ENCODE data around the gene CDH4. TPM values are rescaled to one million over a fixed set of nuclear protein-coding genes. Genes with fewer than 3 reads are reported as not detected.

The CDH4 gene
- total RNA-seq, 1 experiment from 2014 or later, result 5.3 TPM

- TF ChIP-seq ZNF512 (CRISPR knock-in tag; IDR thresholded peaks at IDR 0.05; ENCODE audit: borderline replicate concordance), result no peak
- TF ChIP-seq, protein P1, sequence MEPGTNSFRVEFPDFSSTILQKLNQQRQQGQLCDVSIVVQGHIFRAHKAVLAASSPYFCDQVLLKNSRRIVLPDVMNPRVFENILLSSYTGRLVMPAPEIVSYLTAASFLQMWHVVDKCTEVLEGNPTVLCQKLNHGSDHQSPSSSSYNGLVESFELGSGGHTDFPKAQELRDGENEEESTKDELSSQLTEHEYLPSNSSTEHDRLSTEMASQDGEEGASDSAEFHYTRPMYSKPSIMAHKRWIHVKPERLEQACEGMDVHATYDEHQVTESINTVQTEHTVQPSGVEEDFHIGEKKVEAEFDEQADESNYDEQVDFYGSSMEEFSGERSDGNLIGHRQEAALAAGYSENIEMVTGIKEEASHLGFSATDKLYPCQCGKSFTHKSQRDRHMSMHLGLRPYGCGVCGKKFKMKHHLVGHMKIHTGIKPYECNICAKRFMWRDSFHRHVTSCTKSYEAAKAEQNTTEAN (CRISPR knock-in tag; IDR thresholded peaks at IDR 0.05), result no peak
Measured at GRCh38 chr20:61546641-61547040, 294.6 kb downstream of the CDH4 start (continued).

DNA sequence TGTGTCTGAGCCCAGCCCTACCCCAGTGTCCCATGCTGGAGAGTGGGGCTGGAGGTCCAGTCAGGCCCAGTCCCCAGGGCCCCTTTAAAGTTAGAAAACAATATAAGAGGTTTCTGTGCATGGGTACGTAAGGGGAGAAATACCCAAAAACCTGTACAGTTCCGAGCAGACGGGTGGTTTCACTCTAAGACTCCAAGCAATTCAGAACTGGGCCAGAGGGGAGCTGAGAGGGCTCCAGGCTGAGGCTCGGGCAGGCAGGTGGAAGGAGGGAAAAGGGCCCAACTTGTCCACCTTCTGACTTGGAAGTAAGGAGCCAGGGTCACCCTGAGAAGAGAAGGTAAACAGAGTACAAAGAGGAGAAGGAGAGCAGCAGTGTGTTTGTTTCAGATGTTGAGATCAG is 296.0 kb downstream of the CDH4 start:
- DNase-seq (ENCODE audit: low spot score), result no peak
- no peaks in the 10 kb centered on the region for H3K4me1 Mint-ChIP-seq
- ChIA-PET POLR2A (no interaction called here), CTCF (no interaction called here)
- H3K27ac Mint-ChIP-seq, result no peak overlapping the region
- peaks cover 39% of the 10 kb centered on the region for H3K27me3 Mint-ChIP-seq (ENCODE audit: low read depth)
- H3K9me3 Mint-ChIP-seq, result peaks cover 20% of the 10 kb centered on the region
- peaks cover 16% of the 10 kb centered on the region for H3K36me3 Mint-ChIP-seq
- no peak for ATAC-seq
- no peak for TF ChIP-seq HMGXB4 (CRISPR knock-in tag; IDR thresholded peaks at IDR 0.05)
- no peak for TF ChIP-seq ELF4 (CRISPR knock-in tag; IDR thresholded peaks at IDR 0.05; ENCODE audit: low read depth)
- TF ChIP-seq, protein P2, sequence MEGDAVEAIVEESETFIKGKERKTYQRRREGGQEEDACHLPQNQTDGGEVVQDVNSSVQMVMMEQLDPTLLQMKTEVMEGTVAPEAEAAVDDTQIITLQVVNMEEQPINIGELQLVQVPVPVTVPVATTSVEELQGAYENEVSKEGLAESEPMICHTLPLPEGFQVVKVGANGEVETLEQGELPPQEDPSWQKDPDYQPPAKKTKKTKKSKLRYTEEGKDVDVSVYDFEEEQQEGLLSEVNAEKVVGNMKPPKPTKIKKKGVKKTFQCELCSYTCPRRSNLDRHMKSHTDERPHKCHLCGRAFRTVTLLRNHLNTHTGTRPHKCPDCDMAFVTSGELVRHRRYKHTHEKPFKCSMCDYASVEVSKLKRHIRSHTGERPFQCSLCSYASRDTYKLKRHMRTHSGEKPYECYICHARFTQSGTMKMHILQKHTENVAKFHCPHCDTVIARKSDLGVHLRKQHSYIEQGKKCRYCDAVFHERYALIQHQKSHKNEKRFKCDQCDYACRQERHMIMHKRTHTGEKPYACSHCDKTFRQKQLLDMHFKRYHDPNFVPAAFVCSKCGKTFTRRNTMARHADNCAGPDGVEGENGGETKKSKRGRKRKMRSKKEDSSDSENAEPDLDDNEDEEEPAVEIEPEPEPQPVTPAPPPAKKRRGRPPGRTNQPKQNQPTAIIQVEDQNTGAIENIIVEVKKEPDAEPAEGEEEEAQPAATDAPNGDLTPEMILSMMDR (IDR thresholded peaks at IDR 0.05), result no peak
- no peak for TF ChIP-seq GTF2I (CRISPR knock-in tag; conservative IDR thresholded peaks at IDR 0.05)
- TF ChIP-seq ETV6 (CRISPR knock-in tag; IDR thresholded peaks at IDR 0.05), result no peak
- TF ChIP-seq EMX1 (CRISPR knock-in tag; IDR thresholded peaks at IDR 0.05), result no peak
- no peak for TF ChIP-seq JUN (CRISPR knock-in tag; IDR thresholded peaks at IDR 0.05)
- TF ChIP-seq TEAD4 (CRISPR knock-in tag; IDR thresholded peaks at IDR 0.05), result no peak
- TF ChIP-seq HMGA2 (CRISPR knock-in tag; IDR thresholded peaks at IDR 0.05), result no peak
- no peak for TF ChIP-seq GABPB1 (CRISPR knock-in tag; IDR thresholded peaks at IDR 0.05)
- TF ChIP-seq ZNF219 (CRISPR knock-in tag; IDR thresholded peaks at IDR 0.05; ENCODE audit: borderline replicate concordance), result no peak
- no peak for TF ChIP-seq ERG (CRISPR knock-in tag; IDR thresholded peaks at IDR 0.05)
- no peak for TF ChIP-seq GRHL2 (CRISPR knock-in tag; IDR thresholded peaks at IDR 0.05; ENCODE audit: insufficient replicate concordance, severe bottlenecking)
- TF ChIP-seq ATF1 (CRISPR knock-in tag; IDR thresholded peaks at IDR 0.05), result no peak
- TF ChIP-seq E2F4 (CRISPR knock-in tag; IDR thresholded peaks at IDR 0.05; ENCODE audit: borderline replicate concordance, low read depth), result no peak
- TF ChIP-seq, protein P3, sequence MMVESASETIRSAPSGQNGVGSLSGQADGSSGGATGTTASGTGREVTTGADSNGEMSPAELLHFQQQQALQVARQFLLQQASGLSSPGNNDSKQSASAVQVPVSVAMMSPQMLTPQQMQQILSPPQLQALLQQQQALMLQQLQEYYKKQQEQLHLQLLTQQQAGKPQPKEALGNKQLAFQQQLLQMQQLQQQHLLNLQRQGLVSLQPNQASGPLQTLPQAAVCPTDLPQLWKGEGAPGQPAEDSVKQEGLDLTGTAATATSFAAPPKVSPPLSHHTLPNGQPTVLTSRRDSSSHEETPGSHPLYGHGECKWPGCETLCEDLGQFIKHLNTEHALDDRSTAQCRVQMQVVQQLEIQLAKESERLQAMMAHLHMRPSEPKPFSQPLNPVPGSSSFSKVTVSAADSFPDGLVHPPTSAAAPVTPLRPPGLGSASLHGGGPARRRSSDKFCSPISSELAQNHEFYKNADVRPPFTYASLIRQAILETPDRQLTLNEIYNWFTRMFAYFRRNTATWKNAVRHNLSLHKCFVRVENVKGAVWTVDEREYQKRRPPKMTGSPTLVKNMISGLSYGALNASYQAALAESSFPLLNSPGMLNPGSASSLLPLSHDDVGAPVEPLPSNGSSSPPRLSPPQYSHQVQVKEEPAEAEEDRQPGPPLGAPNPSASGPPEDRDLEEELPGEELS (CRISPR knock-in tag; IDR thresholded peaks at IDR 0.05), result no peak
- TF ChIP-seq NR2C2 (CRISPR knock-in tag; IDR thresholded peaks at IDR 0.05), result no peak
- TF ChIP-seq TP53 (CRISPR knock-in tag; IDR thresholded peaks at IDR 0.05), result no peak
- no peak for TF ChIP-seq RELA (CRISPR knock-in tag; IDR thresholded peaks at IDR 0.05; ENCODE audit: borderline replicate concordance)
- no peak overlapping the region for H3K4me3 Mint-ChIP-seq
